Kidney (tissue), 14 donors: ENCODE results near the gene SRGN. TPM values are rescaled to one million over a fixed set of nuclear protein-coding genes. Genes with fewer than 3 reads are reported as not detected.

Experiments used
- DNase-seq, 5 donors: peaks; one replicate each; pipeline ENCODE4 v3.0.0-alpha.2; 2013 to 2020
- FAIRE-seq: peaks from 2 replicates; lab custom pipeline; 2012; peaks lifted over from hg19 to GRCh38; lab: Jason Lieb, UNC
- H3K27ac ChIP-seq, 2 donors: one replicate each; pipeline ENCODE4 v1.7.0; 2013; ENCODE audit warnings: low read depth in 2 of 2, low read length in 2 of 2, inconsistent platforms in 1 of 2
- H3K27me3 ChIP-seq: one replicate; pipeline ENCODE4 v1.7.1; 2013; ENCODE audit warnings: low read length, inconsistent platforms; ENCODE audit not compliant: control insufficient read depth, insufficient read depth
- H3K36me3 ChIP-seq, 3 donors: one replicate each; pipeline versions ENCODE4 v1.7.0 to v1.7.1; 2013; ENCODE audit warnings: low read length in 3 of 3, control low read depth in 1 of 3, inconsistent platforms in 1 of 3; ENCODE audit not compliant: insufficient read depth in 3 of 3, control insufficient read depth in 2 of 3
- H3K4me1 ChIP-seq, 3 donors: one replicate each; pipeline versions ENCODE4 v1.7.0 to v1.7.1; 2013; ENCODE audit warnings: low read length in 3 of 3, inconsistent platforms in 1 of 3, low read depth in 1 of 3; ENCODE audit not compliant: control insufficient read depth in 2 of 3, insufficient read depth in 2 of 3
- H3K4me3 ChIP-seq, 3 donors: one replicate each; pipeline versions ENCODE4 v1.7.0 to v1.8.1; 2013; ENCODE audit warnings: low read length in 3 of 3, control low read depth in 1 of 3, inconsistent platforms in 1 of 3
- H3K9ac ChIP-seq, 3 donors: one replicate each; pipeline versions ENCODE4 v1.7.0 to v1.7.1; 2013; ENCODE audit warnings: low read length in 3 of 3, control low read depth in 1 of 3, inconsistent platforms in 1 of 3
- H3K9me3 ChIP-seq, 3 donors: one replicate each; pipeline versions ENCODE4 v1.7.0 to v1.7.1; 2013; ENCODE audit warnings: low read length in 3 of 3, control low read depth in 1 of 3, inconsistent platforms in 1 of 3; ENCODE audit not compliant: control insufficient read depth in 2 of 3, insufficient read depth in 1 of 3
- CTCF ChIP-seq: IDR thresholded peaks from 3 replicates; pipeline ENCODE4 v1.5.1; 2012; ENCODE audit warnings: mild to moderate bottlenecking, moderate library complexity, borderline replicate concordance; ENCODE audit not compliant: insufficient read depth; ENCODE audit errors: extremely low read depth
- intact Hi-C: fragments of 100-400 bp; cut with DNase I; formaldehyde crosslinking; loops from one replicate; pipeline ENCODE4 v1.11.1; 2022
- polyA plus RNA-seq: library from polyadenylated mRNA; stranded (reverse); fragments of 350-450 nt; fragmentation: Illumina TruSeq; extraction: RNeasy Lipid Tissue Mini Kit (QIAGEN cat#74804); gene quantifications from one replicate; pipeline ENCODE4 v1.2.3, GENCODE V29; 2014; ENCODE audit warnings: low read depth, low replicate concordance; ENCODE audit not compliant: insufficient read depth
- total RNA-seq: library from RNA; stranded (reverse); fragmentation: NEBNext Ultra II Directional; extraction: Animal tissue kit (Norgen Biotek cat#: 25700); gene quantifications from one replicate; pipeline ENCODE4 v1.2.1, GENCODE V29; 2021
- donor health status: control.
- donor health status: control.
- donor health status: control.
- donor health status: control.
- donor health status: control.
- donor health status: DM: yes; HTN: yes; CAD: no.
- donor health status: Normal renal cell carcinoma (clear cell type).

The SRGN gene
- total and polyA plus RNA-seq, 2 donors from 2014 or later: 65.7 to 130 TPM

GRCh38 chr10:69101451-69102095, 13.7 kb downstream of the SRGN start:
- H3K36me3 ChIP-seq: no peaks in the 10 kb centered on the region
- no peak overlapping the region for H3K9ac ChIP-seq
- H3K27ac ChIP-seq: no peak overlapping the region
- FAIRE-seq (no peak), DNase-seq (no peak)
- no peaks in the 10 kb centered on the region for H3K27me3 ChIP-seq
- H3K4me3 ChIP-seq: no peak overlapping the region
- intact Hi-C loops: no loop called here
- H3K9me3 ChIP-seq: no peaks in the 10 kb centered on the region
- no peaks in the 10 kb centered on the region for H3K4me1 ChIP-seq
- TF ChIP-seq CTCF: no peak

GRCh38 chr10:69102440-69102839, 14.5 kb downstream of the SRGN start:
- FAIRE-seq (no peak), DNase-seq (no peak)
- Histone ChIP-seq H3K9ac (no peak overlapping the region), H3K36me3 (no peaks in the 10 kb centered on the region), H3K9me3 (no peaks in the 10 kb centered on the region), H3K27ac (no peak overlapping the region), H3K4me3 (no peak overlapping the region), H3K4me1 (no peaks in the 10 kb centered on the region), H3K27me3 (no peaks in the 10 kb centered on the region)
- no peak for TF ChIP-seq CTCF
- intact Hi-C loops: no loop called here

GRCh38 chr10:69103784-69104183, 15.9 kb downstream of the SRGN start:
- Histone ChIP-seq H3K36me3 (no peaks in the 10 kb centered on the region), H3K4me3 (no peak overlapping the region), H3K9ac (no peak overlapping the region), H3K27ac (no peak overlapping the region), H3K9me3 (no peaks in the 10 kb centered on the region), H3K4me1 (no peaks in the 10 kb centered on the region), H3K27me3 (no peaks in the 10 kb centered on the region)
- DNase-seq: no peak
- intact Hi-C loops: no loop called here
- no peak for FAIRE-seq
- no peak for TF ChIP-seq CTCF
